ENCODE data around the gene WASHC1.
"Not testable (repeated sequence)": the region's sequence is repeated elsewhere in the genome, so short reads cannot be mapped to it uniquely, and the experiment has no call there.

WASHC1 gene

DNA sequence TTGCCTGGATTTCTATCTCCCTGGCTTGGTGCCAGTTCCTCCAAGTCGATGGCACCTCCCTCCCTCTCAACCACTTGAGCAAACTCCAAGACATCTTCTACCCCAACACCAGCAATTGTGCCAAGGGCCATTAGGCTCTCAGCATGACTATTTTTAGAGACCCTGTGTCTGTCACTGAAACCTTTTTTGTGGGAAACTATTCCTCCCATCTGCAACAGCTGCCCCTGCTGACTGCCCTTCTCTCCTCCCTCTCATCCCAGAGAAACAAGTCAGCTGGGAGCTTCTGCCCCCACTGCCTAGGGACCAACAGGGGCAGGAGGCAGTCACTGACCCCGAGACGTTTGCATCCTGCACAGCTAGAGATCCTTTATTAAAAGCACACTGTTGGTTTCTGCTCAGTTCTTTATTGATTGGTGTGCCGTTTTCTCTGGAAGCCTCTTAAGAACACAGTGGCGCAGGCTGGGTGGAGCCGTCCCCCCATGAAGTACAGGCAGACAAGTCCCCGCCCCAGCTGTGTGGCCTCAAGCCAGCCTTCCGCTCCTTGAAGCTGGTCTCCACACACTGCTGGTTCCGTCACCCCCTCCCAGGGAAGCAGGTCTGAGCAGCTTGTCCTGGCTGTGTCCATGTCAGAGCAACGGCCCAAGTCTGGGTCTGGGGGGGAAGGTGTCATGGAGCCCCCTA is 15.0 kb downstream of the WASHC1 start:
- not testable (repeated sequence) for DNase-seq (ENCODE audit: low spot score)

DNA sequence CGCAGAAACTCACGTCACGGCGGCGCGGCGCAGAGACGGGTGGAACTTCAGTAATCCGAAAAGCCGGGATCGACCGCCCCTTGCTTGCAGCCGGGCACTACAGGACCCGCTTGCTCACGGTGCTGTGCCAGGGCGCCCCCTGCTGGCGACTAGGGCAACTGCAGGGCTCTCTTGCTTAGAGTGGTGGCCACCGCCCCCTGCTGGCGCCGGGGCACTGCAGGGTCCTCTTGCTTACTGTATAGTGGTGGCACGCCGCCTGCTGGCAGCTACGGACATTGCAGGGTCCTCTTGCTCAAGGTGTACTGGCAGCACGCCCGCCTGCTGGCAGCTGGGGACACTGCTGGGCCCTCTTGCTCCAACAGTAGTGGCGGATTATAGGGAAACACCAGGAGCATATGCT is 18.1 kb downstream of the WASHC1 start:
- not testable (repeated sequence) for DNase-seq (ENCODE audit: low spot score)

DNA sequence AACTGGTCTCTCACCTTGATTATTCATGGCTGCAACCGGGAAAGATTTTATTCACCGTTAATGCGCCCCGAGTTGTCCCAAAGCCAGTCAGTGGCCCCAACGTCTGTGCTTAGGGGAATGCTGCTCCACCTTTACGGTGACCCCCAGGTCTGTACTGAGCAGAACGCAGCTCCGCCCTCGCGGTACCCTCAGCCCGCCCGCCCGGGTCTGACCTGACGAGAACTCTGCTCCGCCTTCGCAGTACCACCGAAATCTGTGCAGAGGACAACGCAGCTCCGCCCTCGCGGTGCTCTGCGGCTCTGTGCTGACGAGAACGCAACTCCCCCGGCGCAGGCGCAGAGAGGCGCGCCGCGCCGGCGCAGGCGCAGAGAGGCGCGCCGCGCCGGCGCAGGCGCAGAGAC is 18.6 kb downstream of the WASHC1 start:
- not testable (repeated sequence) for DNase-seq (ENCODE audit: low spot score)

DNA sequence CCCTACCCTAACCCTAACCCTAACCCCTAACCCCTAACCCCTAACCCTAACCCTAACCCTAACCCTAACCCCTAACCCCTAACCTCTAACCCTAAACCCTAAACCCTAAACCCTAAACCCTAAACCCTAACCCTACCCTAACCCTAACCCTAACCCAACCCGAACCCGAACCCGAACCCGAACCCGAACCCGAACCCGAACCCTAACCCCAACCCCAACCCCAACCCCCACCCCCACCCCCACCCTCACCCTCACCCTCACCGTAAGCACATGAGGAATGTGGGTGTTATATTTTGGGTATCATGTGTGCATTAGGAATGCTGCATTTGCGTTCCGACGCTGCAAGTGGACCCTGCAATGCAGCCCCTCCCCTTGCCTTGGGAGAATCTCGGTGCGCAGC is 19.0 kb downstream of the WASHC1 start:
- not testable (repeated sequence) for DNase-seq (ENCODE audit: low spot score)

Measured in GM03348 (cell line).